OCI-LY1 (cell line): ENCODE data around the gene DPRX.

Source experiments
- EZH2 ChIP-seq: fragments of 200-600 bp; sonication (generic), shearing (Covaris generic); IDR thresholded peaks from 2 replicates; pipeline ENCODE4 v1.8.0; 2017; ENCODE audit warnings: borderline replicate concordance, mixed run types, mild to moderate bottlenecking, antibody characterized with exemption, low read length, moderate library complexity, mixed read lengths
- TF ChIP-seq, protein P1 (sequence below): fragments of 200-600 bp; sonication (generic), shearing (Covaris generic); IDR thresholded peaks from 2 replicates; pipeline ENCODE4 v1.5.1; 2017; ENCODE audit warnings: mild to moderate bottlenecking, antibody characterized with exemption, low read length, moderate library complexity, mixed read lengths

- TF ChIP-seq, protein P1, sequence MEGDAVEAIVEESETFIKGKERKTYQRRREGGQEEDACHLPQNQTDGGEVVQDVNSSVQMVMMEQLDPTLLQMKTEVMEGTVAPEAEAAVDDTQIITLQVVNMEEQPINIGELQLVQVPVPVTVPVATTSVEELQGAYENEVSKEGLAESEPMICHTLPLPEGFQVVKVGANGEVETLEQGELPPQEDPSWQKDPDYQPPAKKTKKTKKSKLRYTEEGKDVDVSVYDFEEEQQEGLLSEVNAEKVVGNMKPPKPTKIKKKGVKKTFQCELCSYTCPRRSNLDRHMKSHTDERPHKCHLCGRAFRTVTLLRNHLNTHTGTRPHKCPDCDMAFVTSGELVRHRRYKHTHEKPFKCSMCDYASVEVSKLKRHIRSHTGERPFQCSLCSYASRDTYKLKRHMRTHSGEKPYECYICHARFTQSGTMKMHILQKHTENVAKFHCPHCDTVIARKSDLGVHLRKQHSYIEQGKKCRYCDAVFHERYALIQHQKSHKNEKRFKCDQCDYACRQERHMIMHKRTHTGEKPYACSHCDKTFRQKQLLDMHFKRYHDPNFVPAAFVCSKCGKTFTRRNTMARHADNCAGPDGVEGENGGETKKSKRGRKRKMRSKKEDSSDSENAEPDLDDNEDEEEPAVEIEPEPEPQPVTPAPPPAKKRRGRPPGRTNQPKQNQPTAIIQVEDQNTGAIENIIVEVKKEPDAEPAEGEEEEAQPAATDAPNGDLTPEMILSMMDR: no peak
- no peak for TF ChIP-seq EZH2
Observed at GRCh38 chr19:53634768-53635167, 3.0 kb downstream of the DPRX start.
